ENCODE data around the gene GALNT14. TPM values are rescaled to one million over a fixed set of nuclear protein-coding genes. Genes with fewer than 3 reads are reported as not detected.

GALNT14 gene
- total and polyA plus RNA-seq, 2 donors (not counting 1 experiment from before 2014, with no cell fraction given): 3.1 to 6.2 TPM

DNA sequence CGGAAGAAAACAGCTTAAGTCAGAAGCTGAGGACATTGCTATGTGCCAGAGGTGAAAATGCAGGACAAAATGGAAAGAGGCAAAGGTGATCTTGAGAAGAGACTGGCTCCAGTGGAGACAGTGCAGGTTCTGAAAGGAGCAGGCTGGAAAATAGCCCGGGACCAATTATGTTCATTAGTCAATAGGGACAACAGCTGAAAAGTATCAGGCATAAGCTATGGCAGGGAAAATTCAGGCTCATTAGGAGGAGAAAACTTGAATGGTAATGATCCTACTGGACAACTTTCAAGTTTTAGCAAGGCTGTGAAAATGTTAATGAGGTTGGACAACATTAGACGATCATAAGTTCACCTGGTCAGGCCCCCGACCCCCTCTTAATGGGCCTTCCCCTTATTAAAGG, 60.2 kb downstream of the GALNT14 start:
- DNase-seq (no peak), ATAC-seq (ENCODE audit: low read depth) (no peak)
- no peak overlapping the region for H3K4me3 ChIP-seq (ENCODE audit: control extremely low read depth in 1 of 5, extremely low read depth in 1 of 5, insufficient read depth in 1 of 5, low read depth in 2 of 5, low read length in 4 of 5)
- H3K27ac Mint-ChIP-seq: no peak overlapping the region
- no peaks in the 10 kb centered on the region for H3K27me3 ChIP-seq (replicated peaks in 1 of 4; ENCODE audit: control extremely low read depth in 1 of 4, control insufficient read depth in 3 of 4, insufficient read depth in 4 of 4, low read length in 3 of 4)
- H3K27ac ChIP-seq (ENCODE audit: low read length in 2 of 2): no peak overlapping the region
- 100% methylated on average over 2 of the region's 4 CpGs for WGBS (ENCODE audit: insufficient coverage)
- H3K36me3 ChIP-seq (replicated peaks in 1 of 2; ENCODE audit: control extremely low read depth in 1 of 2, control insufficient read depth in 1 of 2, extremely low read depth in 1 of 2, insufficient read depth in 2 of 2, low read length in 1 of 2): no peaks in the 10 kb centered on the region
- no peaks in the 10 kb centered on the region for H3K4me1 Mint-ChIP-seq
- no peaks in the 10 kb centered on the region for H3K9me3 ChIP-seq (ENCODE audit: control extremely low read depth in 1 of 3, control insufficient read depth in 2 of 3, insufficient read depth in 1 of 3, low read length in 2 of 3)
- TF ChIP-seq EZH2 (IDR thresholded peaks at IDR 0.05; ENCODE audit: borderline replicate concordance, insufficient read depth, low read depth, low read length, poor library complexity, severe bottlenecking): no peak
- TF ChIP-seq, protein P1, sequence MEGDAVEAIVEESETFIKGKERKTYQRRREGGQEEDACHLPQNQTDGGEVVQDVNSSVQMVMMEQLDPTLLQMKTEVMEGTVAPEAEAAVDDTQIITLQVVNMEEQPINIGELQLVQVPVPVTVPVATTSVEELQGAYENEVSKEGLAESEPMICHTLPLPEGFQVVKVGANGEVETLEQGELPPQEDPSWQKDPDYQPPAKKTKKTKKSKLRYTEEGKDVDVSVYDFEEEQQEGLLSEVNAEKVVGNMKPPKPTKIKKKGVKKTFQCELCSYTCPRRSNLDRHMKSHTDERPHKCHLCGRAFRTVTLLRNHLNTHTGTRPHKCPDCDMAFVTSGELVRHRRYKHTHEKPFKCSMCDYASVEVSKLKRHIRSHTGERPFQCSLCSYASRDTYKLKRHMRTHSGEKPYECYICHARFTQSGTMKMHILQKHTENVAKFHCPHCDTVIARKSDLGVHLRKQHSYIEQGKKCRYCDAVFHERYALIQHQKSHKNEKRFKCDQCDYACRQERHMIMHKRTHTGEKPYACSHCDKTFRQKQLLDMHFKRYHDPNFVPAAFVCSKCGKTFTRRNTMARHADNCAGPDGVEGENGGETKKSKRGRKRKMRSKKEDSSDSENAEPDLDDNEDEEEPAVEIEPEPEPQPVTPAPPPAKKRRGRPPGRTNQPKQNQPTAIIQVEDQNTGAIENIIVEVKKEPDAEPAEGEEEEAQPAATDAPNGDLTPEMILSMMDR (IDR thresholded peaks at IDR 0.05): no peak
- CTCF ChIA-PET: no interaction called here
- no peaks in the 10 kb centered on the region for H3K4me1 ChIP-seq (ENCODE audit: control insufficient read depth in 2 of 2, insufficient read depth in 2 of 2, low read length in 2 of 2)
- H3K27me3 Mint-ChIP-seq: no peaks in the 10 kb centered on the region
- H3K4me2 ChIP-seq (replicated peaks; ENCODE audit: low read depth, low read length, poor library complexity, severe bottlenecking): no peak overlapping the region
- no peak overlapping the region for H3K9ac ChIP-seq (ENCODE audit: low read length)
- H4K20me1 ChIP-seq (ENCODE audit: control insufficient read depth, insufficient read depth, low read length, poor library complexity, severe bottlenecking): no peaks in the 10 kb centered on the region
- H3K4me3 Mint-ChIP-seq: no peak overlapping the region
- no peaks in the 10 kb centered on the region for H3K79me2 ChIP-seq (ENCODE audit: control insufficient read depth, insufficient read depth, low read length)
- intact Hi-C loops (cut with micrococcal nuclease): no loop called here
- H2AFZ ChIP-seq (ENCODE audit: insufficient read depth, low read depth, low read length, poor library complexity, severe bottlenecking): no peak overlapping the region
- no peaks in the 10 kb centered on the region for H3K9me3 Mint-ChIP-seq (ENCODE audit: insufficient read depth)
- POLR2A ChIA-PET: no interaction called here

DNA sequence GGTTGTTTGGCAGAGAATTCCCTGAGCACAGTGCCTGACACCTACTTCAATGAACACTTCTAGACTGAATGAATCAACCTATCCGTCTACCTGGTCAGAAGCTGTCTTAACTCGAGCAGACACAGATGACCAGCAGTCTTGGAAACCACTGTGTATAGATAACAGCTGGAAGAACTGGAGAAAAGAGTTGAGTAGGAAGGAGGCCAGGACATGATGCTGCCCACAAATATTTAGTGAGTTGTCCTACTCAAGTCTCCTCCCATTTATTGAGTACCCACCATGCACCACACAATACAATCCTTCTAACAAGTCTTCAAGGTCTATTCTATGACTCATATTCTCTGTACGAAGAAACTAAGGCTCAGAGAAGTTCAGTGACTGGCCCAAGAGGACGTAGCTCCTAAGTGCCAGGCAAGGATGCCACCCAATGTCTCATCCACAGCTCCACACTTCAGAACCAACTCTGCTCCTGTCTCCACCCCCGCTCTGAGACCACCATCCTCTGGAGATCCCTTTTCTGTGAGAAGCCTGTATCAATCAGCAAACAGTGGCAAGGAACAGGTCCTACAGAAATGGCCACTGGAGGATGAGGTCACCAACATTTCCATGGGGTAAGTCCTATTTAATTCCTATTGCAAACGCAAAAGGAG, 62.2 kb downstream of the GALNT14 start:
- ATAC-seq (ENCODE audit: low read depth): no peak
- H3K4me2 ChIP-seq (replicated peaks; ENCODE audit: low read depth, low read length, poor library complexity, severe bottlenecking): no peak overlapping the region
- H3K27me3 ChIP-seq (replicated peaks in 1 of 4; ENCODE audit: control extremely low read depth in 1 of 4, control insufficient read depth in 3 of 4, insufficient read depth in 4 of 4, low read length in 3 of 4): no peaks in the 10 kb centered on the region
- no peaks in the 10 kb centered on the region for H3K79me2 ChIP-seq (ENCODE audit: control insufficient read depth, insufficient read depth, low read length)
- Mint-ChIP-seq H3K27me3 (no peaks in the 10 kb centered on the region), H3K27ac (no peak overlapping the region), H3K4me1 (no peaks in the 10 kb centered on the region), H3K4me3 (no peak overlapping the region), H3K9me3 (ENCODE audit: insufficient read depth) (no peaks in the 10 kb centered on the region)
- CTCF ChIA-PET: no interaction called here
- no peak overlapping the region for H2AFZ ChIP-seq (ENCODE audit: insufficient read depth, low read depth, low read length, poor library complexity, severe bottlenecking)
- no peaks in the 10 kb centered on the region for H4K20me1 ChIP-seq (ENCODE audit: control insufficient read depth, insufficient read depth, low read length, poor library complexity, severe bottlenecking)
- H3K9me3 ChIP-seq (ENCODE audit: control extremely low read depth in 1 of 3, control insufficient read depth in 2 of 3, insufficient read depth in 1 of 3, low read length in 2 of 3): no peaks in the 10 kb centered on the region
- POLR2A ChIA-PET: no interaction called here
- no peaks in the 10 kb centered on the region for H3K4me1 ChIP-seq (ENCODE audit: control insufficient read depth in 2 of 2, insufficient read depth in 2 of 2, low read length in 2 of 2)
- TF ChIP-seq, protein P1 (IDR thresholded peaks at IDR 0.05): no peak
- TF ChIP-seq EZH2 (IDR thresholded peaks at IDR 0.05; ENCODE audit: borderline replicate concordance, insufficient read depth, low read depth, low read length, poor library complexity, severe bottlenecking): no peak
- 91% methylated on average over 3 of the region's 6 CpGs for WGBS (ENCODE audit: insufficient coverage)
- no peak overlapping the region for H3K4me3 ChIP-seq (ENCODE audit: control extremely low read depth in 1 of 5, extremely low read depth in 1 of 5, insufficient read depth in 1 of 5, low read depth in 2 of 5, low read length in 4 of 5)
- intact Hi-C loops (cut with micrococcal nuclease): no loop called here
- H3K9ac ChIP-seq (ENCODE audit: low read length): no peak overlapping the region
- H3K36me3 ChIP-seq (replicated peaks in 1 of 2; ENCODE audit: control extremely low read depth in 1 of 2, control insufficient read depth in 1 of 2, extremely low read depth in 1 of 2, insufficient read depth in 2 of 2, low read length in 1 of 2): no peaks in the 10 kb centered on the region
- H3K27ac ChIP-seq (ENCODE audit: low read length in 2 of 2): no peak overlapping the region
- DNase-seq: no peak

All from B cell (primary cell).